RPMI8226 (cell line): Measurements from ENCODE around the gene GPC6.
"Not testable (repeated sequence)": the region's sequence is repeated elsewhere in the genome, so short reads cannot be mapped to it uniquely, and the experiment has no call there.

Experiments used
- DNase-seq: peaks from one replicate; pipeline ENCODE4 v3.0.0-alpha.2; 2015

Gene GPC6

GRCh38 chr13:94322925-94323763, 1096.5 kb downstream of the GPC6 start:
- DNase-seq = no peak

GRCh38 chr13:94323764-94324758, 1097.5 kb downstream of the GPC6 start:
- DNase-seq = no peak

DNA sequence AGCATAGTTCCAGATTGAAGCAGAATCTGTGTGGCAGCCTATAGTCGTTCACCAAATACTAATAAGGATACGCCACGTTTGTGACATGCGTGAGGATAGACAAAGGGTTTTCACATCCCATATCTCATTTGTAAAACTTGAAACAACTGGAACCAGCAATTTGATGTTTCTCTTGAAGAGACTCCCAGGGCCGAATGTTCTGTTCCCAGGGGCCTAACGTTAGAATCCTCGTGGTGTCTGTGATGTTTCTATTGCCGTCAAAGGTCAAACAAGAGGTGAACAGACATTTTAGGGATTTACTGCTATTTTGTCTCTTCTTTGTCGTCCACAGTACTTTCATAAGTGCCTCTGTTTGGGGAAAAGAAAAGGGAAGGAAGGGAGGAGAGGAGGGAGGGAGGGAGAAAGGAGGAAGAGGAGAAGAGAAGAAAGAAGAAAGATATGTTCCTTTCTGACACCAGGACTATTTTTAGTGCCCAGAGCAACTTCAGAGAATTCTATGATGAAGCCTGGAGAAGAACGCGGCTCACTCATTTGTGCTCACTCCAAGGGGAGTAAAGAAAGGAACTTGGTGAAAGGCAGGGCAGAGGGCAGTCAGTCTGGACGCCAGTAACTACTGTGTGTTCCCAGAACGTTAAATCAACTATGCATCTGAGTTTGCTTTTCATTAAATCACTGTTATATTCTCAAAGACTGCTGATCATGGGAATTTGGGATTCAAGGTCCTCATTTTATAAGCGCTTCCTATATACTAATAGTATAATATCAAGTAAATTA, 1098.3 kb downstream of the GPC6 start:
- DNase-seq = no peak

- no peak for DNase-seq
Observed at GRCh38 chr13:94325650-94326049, 1099.0 kb downstream of the GPC6 start.

DNA sequence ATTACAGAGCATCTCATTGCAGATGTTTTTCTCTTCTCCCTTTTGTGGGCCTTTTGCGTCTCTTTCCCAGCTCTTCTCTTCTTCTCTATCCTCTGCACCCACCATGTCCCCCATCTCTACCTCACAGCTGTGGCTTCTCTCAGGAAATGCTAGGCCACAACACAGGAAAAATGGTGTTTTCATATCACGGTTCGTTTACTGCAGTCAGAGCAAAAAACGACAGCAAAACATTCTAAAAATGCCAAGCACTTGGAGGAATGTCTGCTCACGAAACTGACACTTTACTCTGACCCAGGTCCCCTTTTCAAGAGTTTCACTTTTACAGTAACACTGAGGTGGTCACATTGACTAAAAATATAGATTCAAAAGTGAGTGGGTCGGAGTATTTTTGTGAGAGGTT, 1100.7 kb downstream of the GPC6 start:
- no peak for DNase-seq

- DNase-seq = no peak
Observed at GRCh38 chr13:94328381-94329041, 1101.9 kb downstream of the GPC6 start.

GRCh38 chr13:94329277-94329676, 1102.7 kb downstream of the GPC6 start:
- no peak for DNase-seq

DNA sequence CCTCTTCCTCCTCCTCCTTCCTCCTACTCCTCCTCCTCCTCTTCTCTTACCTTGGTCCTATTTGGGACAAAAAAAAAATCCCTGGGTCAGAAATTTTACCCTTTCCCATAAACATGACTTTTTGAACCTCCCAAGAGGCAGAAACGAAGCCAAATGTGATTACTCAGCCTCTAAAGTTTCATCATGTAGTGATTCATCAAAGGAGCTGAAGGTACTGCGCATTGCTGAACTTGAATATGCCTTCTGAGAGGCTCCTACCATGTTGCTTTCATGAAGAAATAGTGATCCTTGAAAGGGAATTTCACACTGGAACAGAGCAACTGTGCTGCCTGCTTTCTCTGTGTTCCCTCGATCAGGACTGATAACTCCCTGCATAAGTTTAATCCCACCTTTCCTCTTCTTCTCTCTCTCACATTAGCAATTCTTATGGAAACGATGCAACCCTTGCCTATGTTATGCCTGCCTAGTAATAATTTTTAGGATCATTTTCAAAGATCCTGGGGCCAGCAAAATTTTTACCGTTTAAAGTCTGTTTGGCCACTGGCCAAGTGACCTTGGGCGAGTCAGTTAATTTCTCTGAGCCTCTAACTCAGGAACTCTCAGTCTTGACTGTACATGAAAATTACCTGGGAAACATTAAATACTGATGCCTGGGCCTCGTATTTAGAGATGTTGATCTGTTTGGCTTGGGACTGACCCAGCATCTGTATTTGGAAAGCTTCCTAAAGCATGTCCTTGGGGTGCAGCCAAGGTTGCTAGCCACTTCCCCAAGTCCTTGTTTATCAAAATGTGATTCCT, 1103.3 kb downstream of the GPC6 start:
- no peak for DNase-seq

DNA sequence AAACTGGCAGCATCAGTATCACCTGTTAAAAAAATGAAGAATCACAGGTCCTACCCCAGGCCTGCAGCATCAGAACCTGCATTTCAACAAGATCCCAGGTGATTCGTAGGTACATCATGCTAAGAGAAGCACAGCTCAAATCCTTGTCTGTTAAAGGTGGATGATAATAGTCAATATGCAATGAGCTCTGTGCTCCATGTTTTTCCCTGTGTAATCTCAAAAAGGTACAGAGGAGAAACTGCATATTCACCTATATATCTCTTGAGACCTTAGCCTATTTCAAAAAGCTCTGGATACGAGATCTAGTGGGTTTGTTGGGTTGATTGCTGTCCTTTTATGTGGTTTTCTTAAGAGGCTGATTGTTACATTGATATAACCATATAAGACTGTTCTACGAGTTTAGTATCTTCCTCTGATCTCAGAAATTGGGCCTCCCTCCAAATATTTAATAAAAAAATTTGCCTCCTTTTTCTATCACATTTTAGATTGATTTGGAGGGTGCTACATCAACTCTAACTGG, 1104.0 kb downstream of the GPC6 start:
- DNase-seq = no peak

DNA sequence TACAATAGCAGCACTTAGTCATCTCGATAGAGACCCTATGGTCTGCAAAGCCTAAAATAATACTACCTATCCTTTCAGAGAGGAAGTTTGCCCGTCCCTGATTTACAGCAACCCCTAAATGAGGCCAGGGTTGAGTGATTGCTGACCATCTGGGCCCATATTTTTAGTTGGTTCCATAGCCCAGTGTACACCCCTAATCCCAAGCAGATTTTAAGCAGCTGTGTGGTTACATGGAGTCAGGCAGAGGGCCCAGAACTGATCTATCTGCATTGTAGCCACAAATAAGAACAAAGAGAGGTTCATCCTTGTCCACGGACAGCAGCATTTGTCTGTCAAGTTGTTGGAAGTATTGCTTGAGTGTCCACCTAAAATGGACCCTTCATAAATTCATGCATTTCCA, 1104.7 kb downstream of the GPC6 start:
- no peak for DNase-seq

GRCh38 chr13:94332359-94333096, 1105.9 kb downstream of the GPC6 start:
- no peak for DNase-seq

DNA sequence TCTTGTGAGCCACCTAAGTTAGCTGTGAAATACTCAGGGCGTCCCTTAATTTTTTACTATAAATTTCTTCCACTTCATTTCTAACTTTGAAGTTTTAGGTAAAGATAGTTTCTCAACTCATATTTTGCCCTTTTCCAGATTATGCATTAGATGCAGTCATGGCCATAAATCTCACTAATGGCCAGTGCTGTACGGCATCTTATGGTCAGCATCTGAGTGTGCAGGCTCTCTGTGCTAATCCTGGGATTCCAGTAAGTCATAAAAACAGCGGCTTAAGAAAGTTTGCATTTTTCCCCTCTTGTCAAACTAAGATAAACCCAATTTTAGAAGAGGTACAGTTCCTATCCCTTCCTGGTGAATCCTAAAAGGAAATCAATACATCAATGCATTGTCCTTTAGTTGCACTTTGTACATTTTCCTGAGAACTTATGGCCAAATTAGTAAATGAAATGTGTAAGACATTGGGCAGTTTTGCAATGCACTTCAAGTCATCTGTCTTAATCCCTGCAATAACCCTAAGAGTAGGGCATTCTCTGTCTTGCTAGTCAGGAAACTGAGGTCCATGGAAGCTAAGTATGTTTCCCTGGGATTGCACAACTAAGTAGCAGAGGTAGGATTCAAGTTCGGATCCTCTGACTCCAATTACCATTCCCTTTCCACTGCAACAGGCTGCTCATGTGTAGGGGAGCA, 1106.7 kb downstream of the GPC6 start:
- DNase-seq = no peak

DNA sequence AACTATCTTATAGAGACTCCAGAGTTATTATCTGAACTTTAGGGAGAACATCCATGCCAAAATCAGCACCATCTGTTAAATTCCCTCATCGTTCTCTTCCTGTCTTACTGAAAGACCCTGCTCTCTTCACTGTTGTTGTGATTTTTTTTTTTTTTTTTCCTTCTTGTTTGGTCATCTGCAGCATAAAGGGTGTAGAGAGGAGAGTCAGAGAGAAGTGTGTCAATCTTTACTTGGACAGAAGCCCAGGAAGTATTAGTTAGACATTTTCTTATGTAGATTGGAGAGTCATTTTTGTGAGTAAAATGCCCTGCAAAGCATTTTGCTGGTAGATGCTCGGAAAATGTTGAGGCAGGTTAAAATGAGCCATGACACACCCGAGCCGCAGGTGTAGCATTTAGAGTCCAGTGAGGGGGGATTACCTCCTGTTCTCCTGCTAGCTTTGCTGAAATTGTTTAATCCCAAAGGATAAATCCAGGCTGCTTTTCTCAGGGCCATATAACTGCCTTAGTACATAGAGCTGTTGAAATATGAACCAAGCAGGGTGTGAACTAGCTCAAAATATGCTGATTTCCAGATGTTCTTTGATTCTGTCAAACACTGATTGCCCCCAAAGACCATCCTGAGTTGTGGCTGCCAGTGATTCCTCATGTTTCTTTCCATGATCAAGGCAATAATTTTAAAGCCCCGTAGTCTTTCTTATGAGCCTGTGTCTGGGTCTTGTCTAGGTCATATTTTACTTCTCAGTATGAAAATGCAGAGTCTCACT, 1109.3 kb downstream of the GPC6 start:
- no peak for DNase-seq

- no peak for DNase-seq
Observed at GRCh38 chr13:94339116-94339687, 1112.6 kb downstream of the GPC6 start.

GRCh38 chr13:94342436-94343242, 1116.0 kb downstream of the GPC6 start:
- DNase-seq = no peak

GRCh38 chr13:94343243-94343585, 1116.6 kb downstream of the GPC6 start:
- no peak for DNase-seq

DNA sequence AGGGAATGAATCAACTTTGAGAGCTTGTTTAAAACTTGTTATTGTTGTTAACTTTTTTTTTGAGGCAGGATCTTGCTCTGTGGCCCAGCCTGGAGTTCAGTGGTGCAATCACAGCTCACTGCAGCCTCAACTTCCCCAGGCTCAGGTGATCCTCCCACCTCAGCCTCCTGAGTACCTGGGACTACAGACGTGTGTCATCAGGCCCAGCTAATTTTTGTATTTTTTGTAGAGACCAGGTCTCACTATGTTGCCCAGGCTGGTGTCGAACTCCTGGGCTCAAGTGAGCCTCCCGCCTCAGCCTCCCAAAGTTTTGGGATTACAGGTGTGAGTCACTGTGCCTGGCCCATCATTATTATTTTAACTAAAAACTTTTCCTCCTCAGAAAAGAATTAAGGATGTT, 1117.1 kb downstream of the GPC6 start:
- DNase-seq = not testable (repeated sequence)
